Activated CD4-positive, alpha-beta T cell treated with anti-CD3 and anti-CD28 coated beads, Interleukin-2, amount 10 ng/mL, durations not matched to agents 7 days and 5 days (primary cell): ENCODE results near the gene MAP2K2. TPM values are rescaled to one million over a fixed set of nuclear protein-coding genes. Genes with fewer than 3 reads are reported as not detected.
A peak's percentile ranks its signal among the peaks of the same experiment; 100 is the strongest.

Source experiments
- CTCF ChIA-PET: fragments of 350-600 bp; sonication (Branson Sonifier 250); formaldehyde crosslinking; loops from one replicate; lab custom pipeline; 2021; ENCODE audit warnings: antibody characterized with exemption; lab: Charles Lee
- POLR2A ChIA-PET: fragments of 350-600 bp; sonication (Branson Sonifier 250); formaldehyde crosslinking; loops from one replicate; lab custom pipeline; 2021; ENCODE audit warnings: antibody characterized with exemption; lab: Charles Lee
- DNase-seq: peaks from one replicate; pipeline ENCODE4 v3.0.0-alpha.2; 2020
- H3K27ac Mint-ChIP-seq: one replicate; pipeline ENCODE4 v1.8.0; 2021; ENCODE audit warnings: mild to moderate bottlenecking, moderate library complexity, mixed read lengths
- H3K27me3 Mint-ChIP-seq: one replicate; pipeline ENCODE4 v1.8.0; 2021; ENCODE audit warnings: mixed read lengths
- H3K36me3 Mint-ChIP-seq: one replicate; pipeline ENCODE4 v1.8.0; 2021; ENCODE audit warnings: low read depth, mixed read lengths
- H3K4me1 Mint-ChIP-seq: one replicate; pipeline ENCODE4 v1.8.0; 2021; ENCODE audit warnings: mixed read lengths
- H3K4me3 Mint-ChIP-seq: one replicate; pipeline ENCODE4 v1.8.0; 2021; ENCODE audit warnings: mild to moderate bottlenecking, moderate library complexity, mixed read lengths
- H3K9me3 Mint-ChIP-seq: one replicate; pipeline ENCODE4 v1.8.0; 2021; ENCODE audit warnings: mixed read lengths
- total RNA-seq, 2 experiments: library from RNA; stranded (reverse); gene quantifications; one replicate each; pipeline ENCODE4 v1.2.3, GENCODE V29; 2021

MAP2K2 gene
- total RNA-seq, 2 experiments from 2014 or later, result 175 to 202 TPM

GRCh38 chr19:4122480-4122879, 1.4 kb downstream of the MAP2K2 start:
- CTCF ChIA-PET, result no interaction called here
- no peak for DNase-seq
- H3K4me3 Mint-ChIP-seq, result peak overlapping the region; percentile 87
- H3K4me1 Mint-ChIP-seq, result peaks cover 27% of the 10 kb centered on the region
- H3K36me3 Mint-ChIP-seq, result peaks cover 10% of the 10 kb centered on the region
- no peaks in the 10 kb centered on the region for H3K9me3 Mint-ChIP-seq
- H3K27me3 Mint-ChIP-seq, result no peaks in the 10 kb centered on the region
- H3K27ac Mint-ChIP-seq, result peak overlapping the region; percentile 91
- POLR2A ChIA-PET, result no interaction called here

GRCh38 chr19:4121815-4122214, 2.1 kb downstream of the MAP2K2 start:
- Mint-ChIP-seq H3K4me3 (peak overlapping the region; percentile 13), H3K36me3 (peaks cover 15% of the 10 kb centered on the region), H3K27ac (no peak overlapping the region), H3K9me3 (no peaks in the 10 kb centered on the region), H3K27me3 (no peaks in the 10 kb centered on the region), H3K4me1 (peaks cover 31% of the 10 kb centered on the region)
- no peak for DNase-seq
- CTCF ChIA-PET, result no interaction called here
- POLR2A ChIA-PET, result no interaction called here

- POLR2A ChIA-PET, result no interaction called here
- H3K27ac Mint-ChIP-seq, result no peak overlapping the region
- H3K36me3 Mint-ChIP-seq, result peaks cover 18% of the 10 kb centered on the region
- peaks cover 34% of the 10 kb centered on the region for H3K4me1 Mint-ChIP-seq
- H3K27me3 Mint-ChIP-seq, result no peaks in the 10 kb centered on the region
- no peak for DNase-seq
- CTCF ChIA-PET, result no interaction called here
- H3K9me3 Mint-ChIP-seq, result no peaks in the 10 kb centered on the region
- H3K4me3 Mint-ChIP-seq, result no peak overlapping the region
These were observed 2.7 kb downstream of the MAP2K2 start for GRCh38 chr19:4121273-4121612.

GRCh38 chr19:4120559-4121272, 3.2 kb downstream of the MAP2K2 start:
- no peaks in the 10 kb centered on the region for H3K9me3 Mint-ChIP-seq
- H3K4me3 Mint-ChIP-seq, result no peak overlapping the region
- peaks cover 37% of the 10 kb centered on the region for H3K4me1 Mint-ChIP-seq
- no peaks in the 10 kb centered on the region for H3K27me3 Mint-ChIP-seq
- peaks cover 21% of the 10 kb centered on the region for H3K36me3 Mint-ChIP-seq
- ChIA-PET CTCF (interaction anchor here (1.1 kb wide), 1 partner anchor 136 kb away, joined by 3 read pairs; the partner anchor contains the start of gene EEF2), POLR2A (no interaction called here)
- no peak for DNase-seq
- no peak overlapping the region for H3K27ac Mint-ChIP-seq

- peaks cover 46% of the 10 kb centered on the region for H3K4me1 Mint-ChIP-seq
- ChIA-PET CTCF (interaction anchor here (0.6 to 1.3 kb wide), 3 partner anchors 20 to 1012 kb away, joined by 3 read pairs; partner anchors contain the start of gene EEF2), POLR2A (no interaction called here)
- H3K36me3 Mint-ChIP-seq, result peaks cover 25% of the 10 kb centered on the region
- no peak for DNase-seq
- H3K9me3 Mint-ChIP-seq, result no peaks in the 10 kb centered on the region
- no peaks in the 10 kb centered on the region for H3K27me3 Mint-ChIP-seq
- no peak overlapping the region for H3K4me3 Mint-ChIP-seq
- H3K27ac Mint-ChIP-seq, result no peak overlapping the region
These were observed 4.2 kb downstream of the MAP2K2 start for GRCh38 chr19:4119763-4120162.

GRCh38 chr19:4115818-4116385, 8.0 kb downstream of the MAP2K2 start:
- no peaks in the 10 kb centered on the region for H3K27me3 Mint-ChIP-seq
- CTCF ChIA-PET, result interaction anchor here (1.6 to 2.6 kb wide), 3 partner anchors 10 to 24 kb away, joined by 3 to 11 read pairs (median 7); no protein-coding TSS in a partner anchor
- no peak overlapping the region for H3K4me3 Mint-ChIP-seq
- H3K4me1 Mint-ChIP-seq, result peaks cover 47% of the 10 kb centered on the region
- POLR2A ChIA-PET, result no interaction called here
- H3K27ac Mint-ChIP-seq, result peak overlapping the region; percentile 64
- no peak for DNase-seq
- H3K9me3 Mint-ChIP-seq, result no peaks in the 10 kb centered on the region
- H3K36me3 Mint-ChIP-seq, result peaks cover 51% of the 10 kb centered on the region

GRCh38 chr19:4115050-4115817, 8.7 kb downstream of the MAP2K2 start:
- DNase-seq, result peak; percentile 86
- H3K27ac Mint-ChIP-seq, result peak overlapping the region; percentile 82
- peaks cover 51% of the 10 kb centered on the region for H3K4me1 Mint-ChIP-seq
- H3K4me3 Mint-ChIP-seq, result peak overlapping the region; percentile 56
- no peaks in the 10 kb centered on the region for H3K9me3 Mint-ChIP-seq
- peaks cover 57% of the 10 kb centered on the region for H3K36me3 Mint-ChIP-seq
- ChIA-PET CTCF (interaction anchor here (1.0 to 2.6 kb wide), 5 partner anchors 10 to 44 kb away, joined by 3 to 11 read pairs (median 3); no protein-coding TSS in a partner anchor), POLR2A (no interaction called here)
- no peaks in the 10 kb centered on the region for H3K27me3 Mint-ChIP-seq

GRCh38 chr19:4114181-4114580, 9.7 kb downstream of the MAP2K2 start:
- Mint-ChIP-seq H3K4me3 (no peak overlapping the region), H3K9me3 (no peaks in the 10 kb centered on the region), H3K36me3 (peaks cover 63% of the 10 kb centered on the region), H3K27ac (peak overlapping the region; percentile 82), H3K4me1 (peaks cover 60% of the 10 kb centered on the region), H3K27me3 (no peaks in the 10 kb centered on the region)
- CTCF ChIA-PET, result interaction anchor here (1.0 to 2.6 kb wide), 3 partner anchors 17 to 57 kb away, joined by 3 to 11 read pairs (median 3); no protein-coding TSS in a partner anchor
- POLR2A ChIA-PET, result no interaction called here
- DNase-seq, result no peak

GRCh38 chr19:4113398-4114088, 10.4 kb downstream of the MAP2K2 start:
- no peaks in the 10 kb centered on the region for H3K27me3 Mint-ChIP-seq
- peak overlapping the region; percentile 19 for H3K4me3 Mint-ChIP-seq
- no peaks in the 10 kb centered on the region for H3K9me3 Mint-ChIP-seq
- no peak for DNase-seq
- peaks cover 69% of the 10 kb centered on the region for H3K36me3 Mint-ChIP-seq
- H3K4me1 Mint-ChIP-seq, result peaks cover 66% of the 10 kb centered on the region
- no peak overlapping the region for H3K27ac Mint-ChIP-seq
- CTCF ChIA-PET, result interaction anchor here (0.8 to 2.6 kb wide), 3 partner anchors 9 to 58 kb away, joined by 3 to 11 read pairs (median 3); no protein-coding TSS in a partner anchor
- POLR2A ChIA-PET, result no interaction called here

GRCh38 chr19:4112367-4112766, 11.6 kb downstream of the MAP2K2 start:
- POLR2A ChIA-PET, result no interaction called here
- H3K4me3 Mint-ChIP-seq, result no peak overlapping the region
- peaks cover 73% of the 10 kb centered on the region for H3K4me1 Mint-ChIP-seq
- H3K27me3 Mint-ChIP-seq, result no peaks in the 10 kb centered on the region
- CTCF ChIA-PET, result interaction anchor here (1.5 kb wide), 1 partner anchor 59 kb away, joined by 3 read pairs; no protein-coding TSS in a partner anchor
- no peak overlapping the region for H3K27ac Mint-ChIP-seq
- no peak for DNase-seq
- peaks cover 75% of the 10 kb centered on the region for H3K36me3 Mint-ChIP-seq
- H3K9me3 Mint-ChIP-seq, result no peaks in the 10 kb centered on the region

GRCh38 chr19:4109626-4109945, 14.3 kb downstream of the MAP2K2 start:
- ChIA-PET CTCF (interaction anchor here (0.8 to 1.7 kb wide), 2 partner anchors 30 to 86 kb away, joined by 3 to 6 read pairs; no protein-coding TSS in a partner anchor), POLR2A (interaction anchor here (0.6 kb wide), 1 partner anchor 18 kb away, joined by 3 read pairs; no protein-coding TSS in a partner anchor)
- Mint-ChIP-seq H3K27ac (peak overlapping the region; percentile 97), H3K4me3 (no peak overlapping the region), H3K27me3 (no peaks in the 10 kb centered on the region), H3K4me1 (peaks cover 75% of the 10 kb centered on the region), H3K36me3 (peaks cover 83% of the 10 kb centered on the region), H3K9me3 (no peaks in the 10 kb centered on the region)
- DNase-seq, result no peak
